T-helper 17 cell (primary cell): ENCODE measurements around the gene PLET1. TPM values are rescaled to one million over a fixed set of nuclear protein-coding genes. Genes with fewer than 3 reads are reported as not detected.

Experiments used
- ATAC-seq: fragments of 150-1000 bp; cut with Tn5 transposase; 2 replicates; pipeline ENCODE4 v1.10.0; 2021; ENCODE audit warnings: mild to moderate bottlenecking, moderate library complexity
- DNase-seq, 3 donors: peaks; one replicate each; pipeline versions ENCODE4 v3.0.0 to v3.0.0-alpha.2; 2020 to 2021
- H3K9me3 ChIP-seq: one replicate; pipeline ENCODE4 v1.7.0; 2013; ENCODE audit warnings: low read length, mild to moderate bottlenecking; ENCODE audit not compliant: control insufficient read depth, poor library complexity, severe bottlenecking
- H3K27ac Mint-ChIP-seq: one replicate; pipeline ENCODE4 v1.8.0; 2022; ENCODE audit warnings: mild to moderate bottlenecking, moderate library complexity, mixed read lengths
- H3K27me3 Mint-ChIP-seq: one replicate; pipeline ENCODE4 v1.8.0; 2022; ENCODE audit warnings: mixed read lengths
- H3K36me3 Mint-ChIP-seq: one replicate; pipeline ENCODE4 v1.8.0; 2022; ENCODE audit warnings: low read depth, mixed read lengths
- H3K4me1 Mint-ChIP-seq: one replicate; pipeline ENCODE4 v1.8.0; 2022; ENCODE audit warnings: mild to moderate bottlenecking, mixed read lengths
- H3K4me3 Mint-ChIP-seq: one replicate; pipeline ENCODE4 v1.8.0; 2022; ENCODE audit warnings: mild to moderate bottlenecking, moderate library complexity, mixed read lengths
- total RNA-seq, 4 donors: library from RNA in 2 of 4; stranded (reverse) in 2 of 4; gene quantifications; one replicate each; pipeline ENCODE4 v1.2.3 and lab custom pipeline; 2022 to 2026

Gene PLET1
- total RNA-seq, 2 donors from 2014 or later, result not detected

DNA sequence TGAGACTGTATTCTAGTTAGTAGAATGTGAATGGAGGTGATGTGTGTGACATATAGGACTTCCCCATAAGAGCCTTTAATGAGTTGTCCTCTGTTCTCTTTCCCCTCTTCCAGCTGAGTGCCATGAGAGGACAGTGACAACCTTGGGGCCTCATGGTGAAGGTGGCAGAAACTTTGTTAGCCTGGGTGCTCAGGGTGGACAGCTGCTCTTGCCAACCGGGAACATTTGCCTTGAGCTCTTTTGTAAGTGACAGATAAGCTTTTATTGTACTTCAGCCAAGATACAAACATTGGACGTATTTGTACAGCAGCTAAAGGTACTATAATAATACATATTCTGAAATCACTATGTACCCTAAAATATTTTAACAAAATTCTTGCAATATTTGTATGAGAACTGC lies 33.0 kb upstream of the PLET1 start:
- no peak for DNase-seq
- no peak overlapping the region for H3K27ac Mint-ChIP-seq
- peaks cover 38% of the 10 kb centered on the region for H3K4me1 Mint-ChIP-seq
- H3K9me3 ChIP-seq, result peaks cover 2% of the 10 kb centered on the region
- H3K36me3 Mint-ChIP-seq, result peaks cover 3% of the 10 kb centered on the region
- no peak for ATAC-seq
- H3K27me3 Mint-ChIP-seq, result no peaks in the 10 kb centered on the region
- H3K4me3 Mint-ChIP-seq, result no peak overlapping the region

DNA sequence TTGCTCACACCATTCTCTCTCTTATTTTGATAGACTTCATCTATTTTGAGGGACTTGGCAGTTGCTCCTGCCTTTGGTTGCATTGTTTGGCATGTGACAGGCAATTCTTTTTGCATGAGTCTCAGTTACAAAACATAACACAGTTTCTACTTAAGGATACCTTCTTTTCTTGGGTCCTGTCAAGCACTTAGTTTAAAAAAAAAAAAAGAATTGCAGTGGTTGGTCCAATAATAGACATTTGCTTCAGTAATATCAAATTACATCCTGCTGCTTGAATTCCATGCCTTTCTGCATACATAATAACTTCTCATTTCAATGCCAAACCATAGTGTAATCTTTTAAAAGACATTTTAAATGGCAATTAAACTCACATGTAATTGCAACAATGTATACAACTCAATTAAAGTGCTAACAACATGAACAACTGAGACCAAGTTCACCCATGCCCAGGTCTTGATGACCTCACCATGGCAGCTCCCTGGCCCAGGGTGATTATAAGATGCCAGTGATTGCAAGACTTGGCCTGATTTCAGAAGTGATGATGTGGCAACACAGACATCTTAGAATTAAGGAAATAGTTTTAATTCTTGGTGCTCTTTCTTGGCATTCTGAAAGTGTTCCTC lies 32.2 kb upstream of the PLET1 start:
- DNase-seq, result no peak
- peaks cover 35% of the 10 kb centered on the region for H3K4me1 Mint-ChIP-seq
- H3K27me3 Mint-ChIP-seq, result no peaks in the 10 kb centered on the region
- ATAC-seq, result no peak
- H3K27ac Mint-ChIP-seq, result peak overlapping the region; percentile 8
- peaks cover 2% of the 10 kb centered on the region for H3K9me3 ChIP-seq
- H3K36me3 Mint-ChIP-seq, result peaks cover 3% of the 10 kb centered on the region
- no peak overlapping the region for H3K4me3 Mint-ChIP-seq

DNA sequence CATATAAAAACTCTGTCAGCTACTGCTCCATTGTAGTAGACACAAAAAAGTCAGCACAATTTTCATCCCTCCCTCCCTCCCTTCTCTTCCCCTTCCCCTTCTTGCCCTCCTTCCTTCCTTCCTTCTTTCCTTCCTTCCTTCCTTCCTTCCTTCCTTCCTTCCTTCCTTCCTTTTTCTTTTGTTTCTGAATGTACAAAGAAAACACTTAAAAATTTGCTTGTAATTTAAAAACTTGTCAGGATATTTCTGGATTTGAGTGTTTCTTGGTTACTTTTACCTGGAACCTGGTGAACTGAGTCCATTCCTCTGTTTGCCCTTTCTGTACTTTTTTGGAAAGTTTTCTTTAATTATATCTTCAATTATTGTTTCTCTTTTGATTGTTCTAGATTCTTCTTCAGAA lies 31.5 kb upstream of the PLET1 start:
- Mint-ChIP-seq H3K4me1 (peaks cover 28% of the 10 kb centered on the region), H3K36me3 (peaks cover 3% of the 10 kb centered on the region), H3K4me3 (peak overlapping the region; percentile 57), H3K27ac (peak overlapping the region; percentile 8), H3K27me3 (no peaks in the 10 kb centered on the region)
- DNase-seq (no peak), ATAC-seq (no peak)
- H3K9me3 ChIP-seq, result peaks cover 2% of the 10 kb centered on the region

DNA sequence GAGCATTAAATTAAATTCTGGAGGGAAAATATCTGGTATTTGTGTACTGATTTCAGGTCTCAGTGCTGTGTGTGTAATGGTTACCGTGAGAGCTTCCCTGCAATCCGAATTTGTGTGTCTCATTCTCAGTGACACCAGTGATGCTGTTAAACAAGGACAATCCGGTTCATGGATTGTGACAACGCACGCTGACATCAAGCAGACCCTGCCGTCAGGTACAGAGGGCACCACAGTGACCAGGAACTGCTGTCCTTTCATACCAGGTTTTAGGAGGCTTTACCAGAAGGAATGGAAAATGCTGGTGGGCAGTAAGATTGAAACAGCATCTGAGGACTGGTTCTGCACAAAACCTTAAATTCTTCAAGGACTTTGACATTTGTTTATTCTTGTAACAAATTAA lies 30.5 kb upstream of the PLET1 start:
- no peak overlapping the region for H3K27ac Mint-ChIP-seq
- peaks cover 3% of the 10 kb centered on the region for H3K36me3 Mint-ChIP-seq
- no peaks in the 10 kb centered on the region for H3K27me3 Mint-ChIP-seq
- H3K4me3 Mint-ChIP-seq, result peak overlapping the region; percentile 57
- peaks cover 2% of the 10 kb centered on the region for H3K9me3 ChIP-seq
- no peak for DNase-seq
- ATAC-seq, result no peak
- H3K4me1 Mint-ChIP-seq, result peaks cover 20% of the 10 kb centered on the region

DNA sequence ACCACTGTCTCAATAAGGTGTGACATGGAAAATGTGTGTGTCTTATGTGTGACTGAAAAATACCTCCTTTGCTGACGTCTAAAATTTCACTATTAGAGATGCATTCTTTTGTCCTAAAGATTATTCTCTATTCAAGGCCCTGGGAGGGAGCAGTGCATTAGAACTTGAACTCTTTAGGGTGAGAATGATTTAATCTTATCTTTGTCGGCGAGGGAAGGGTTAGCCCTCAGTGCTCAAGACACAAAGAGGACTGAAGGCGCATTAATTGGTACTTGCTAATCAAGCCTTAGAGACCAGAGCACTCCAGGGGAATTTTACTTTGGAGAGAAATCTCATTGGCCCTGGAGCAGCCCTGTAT lies 29.8 kb upstream of the PLET1 start:
- Mint-ChIP-seq H3K27me3 (peaks cover 5% of the 10 kb centered on the region), H3K4me1 (peaks cover 20% of the 10 kb centered on the region), H3K36me3 (peaks cover 3% of the 10 kb centered on the region), H3K27ac (no peak overlapping the region), H3K4me3 (peak overlapping the region; percentile 79)
- DNase-seq (no peak), ATAC-seq (no peak)
- peaks cover 2% of the 10 kb centered on the region for H3K9me3 ChIP-seq

DNA sequence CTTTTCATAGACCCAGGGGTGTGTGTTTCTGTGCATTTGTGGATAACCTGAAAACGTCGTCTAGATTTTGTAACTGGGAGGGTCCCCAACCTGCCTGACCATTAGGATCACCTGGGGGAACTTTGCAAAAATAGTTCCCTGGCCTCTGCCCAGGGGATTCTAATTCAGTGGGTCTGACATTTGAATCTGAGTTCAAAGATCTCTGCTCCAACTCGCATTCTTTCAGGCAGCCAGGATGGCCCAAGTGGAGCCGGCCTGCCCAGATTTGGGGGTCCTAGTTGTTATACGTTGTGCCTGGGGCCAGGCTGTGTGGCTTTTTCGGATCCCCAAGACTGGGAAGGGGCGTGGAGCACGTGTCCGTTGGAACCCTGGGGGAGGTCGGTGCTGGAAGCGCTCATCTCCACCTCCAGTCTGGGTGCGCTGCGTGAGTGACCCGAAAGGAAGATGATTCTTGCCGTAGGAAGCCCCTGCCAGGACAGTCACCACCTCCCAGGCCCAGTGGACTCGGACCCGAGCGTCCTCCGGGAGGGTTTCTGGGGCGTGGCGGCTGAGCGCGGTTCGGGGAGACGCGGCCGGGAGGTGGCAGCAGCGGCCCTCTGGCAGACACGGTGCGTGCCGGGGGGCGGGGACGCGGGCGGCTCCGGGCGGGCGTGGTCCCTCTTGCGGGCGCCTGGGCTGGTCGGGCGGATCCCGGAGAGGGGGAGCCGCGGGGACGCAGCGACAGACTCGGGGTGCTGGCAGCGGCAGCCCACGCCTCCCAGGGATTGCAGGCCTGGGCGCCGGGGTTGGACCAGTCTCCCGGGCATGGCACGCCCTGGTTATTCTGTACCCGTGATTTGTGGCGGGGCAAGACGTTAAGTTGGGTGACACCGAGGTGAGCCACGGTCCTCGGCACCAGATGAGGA lies 29.2 kb upstream of the PLET1 start:
- H3K9me3 ChIP-seq, result peaks cover 2% of the 10 kb centered on the region
- peaks cover 7% of the 10 kb centered on the region for H3K27me3 Mint-ChIP-seq
- DNase-seq (peak; percentile 84 to 85 (median 85)), ATAC-seq (peak; percentile 99)
- no peak overlapping the region for H3K27ac Mint-ChIP-seq
- peaks cover 3% of the 10 kb centered on the region for H3K36me3 Mint-ChIP-seq
- peak overlapping the region; percentile 79 for H3K4me3 Mint-ChIP-seq
- H3K4me1 Mint-ChIP-seq, result peaks cover 20% of the 10 kb centered on the region

DNA sequence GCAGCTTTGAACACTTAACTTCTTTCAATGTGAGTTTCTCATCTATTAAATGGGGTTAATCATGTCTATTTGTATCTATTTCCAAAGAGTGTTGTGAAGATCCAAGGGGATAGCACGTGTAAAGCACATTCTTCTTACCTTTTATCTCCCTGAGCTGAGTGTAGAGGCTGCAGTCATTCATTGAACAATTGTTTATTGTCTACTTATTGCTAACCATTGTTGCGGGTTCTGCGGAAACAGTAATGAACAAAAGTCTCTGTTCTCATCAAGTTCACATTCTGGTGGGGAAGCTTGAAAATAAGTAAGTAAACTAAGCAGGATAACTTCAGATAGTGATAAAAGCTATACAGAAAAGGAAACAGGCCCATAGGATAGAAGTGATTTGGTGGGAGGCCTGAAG lies 27.4 kb upstream of the PLET1 start:
- H3K4me1 Mint-ChIP-seq, result peaks cover 15% of the 10 kb centered on the region
- no peak for ATAC-seq
- H3K4me3 Mint-ChIP-seq, result peak overlapping the region; percentile 39
- DNase-seq, result no peak
- H3K27me3 Mint-ChIP-seq, result peaks cover 7% of the 10 kb centered on the region
- no peak overlapping the region for H3K27ac Mint-ChIP-seq
- peaks cover 2% of the 10 kb centered on the region for H3K9me3 ChIP-seq
- peaks cover 3% of the 10 kb centered on the region for H3K36me3 Mint-ChIP-seq

DNA sequence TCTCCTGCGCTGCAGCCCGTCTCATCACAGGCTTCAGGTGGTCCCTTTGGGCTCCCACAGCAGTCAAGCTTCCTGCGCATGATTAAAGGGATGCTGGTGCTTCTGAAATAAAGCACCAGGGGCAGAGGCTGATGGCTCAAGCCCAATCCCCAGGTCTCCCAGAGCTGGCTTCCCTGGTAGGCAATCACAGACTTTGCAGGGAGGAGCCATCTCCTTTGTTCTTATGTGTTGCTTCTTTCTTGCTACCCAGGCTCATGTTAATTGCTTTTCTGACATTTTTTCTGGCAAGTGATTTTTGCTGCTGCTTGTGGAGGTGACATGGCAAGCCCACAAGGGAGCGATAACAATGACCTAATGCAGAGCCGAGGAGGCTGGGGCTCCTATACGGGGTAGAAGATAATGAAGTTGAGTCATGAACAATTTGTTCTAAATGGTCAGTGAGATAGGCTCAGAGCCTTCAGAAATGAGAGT lies 25.2 kb upstream of the PLET1 start:
- no peaks in the 10 kb centered on the region for H3K36me3 Mint-ChIP-seq
- peaks cover 7% of the 10 kb centered on the region for H3K27me3 Mint-ChIP-seq
- H3K4me3 Mint-ChIP-seq, result no peak overlapping the region
- peaks cover 14% of the 10 kb centered on the region for H3K4me1 Mint-ChIP-seq
- H3K27ac Mint-ChIP-seq, result peak overlapping the region; percentile 86
- DNase-seq (no peak), ATAC-seq (no peak)
- H3K9me3 ChIP-seq, result no peaks in the 10 kb centered on the region

DNA sequence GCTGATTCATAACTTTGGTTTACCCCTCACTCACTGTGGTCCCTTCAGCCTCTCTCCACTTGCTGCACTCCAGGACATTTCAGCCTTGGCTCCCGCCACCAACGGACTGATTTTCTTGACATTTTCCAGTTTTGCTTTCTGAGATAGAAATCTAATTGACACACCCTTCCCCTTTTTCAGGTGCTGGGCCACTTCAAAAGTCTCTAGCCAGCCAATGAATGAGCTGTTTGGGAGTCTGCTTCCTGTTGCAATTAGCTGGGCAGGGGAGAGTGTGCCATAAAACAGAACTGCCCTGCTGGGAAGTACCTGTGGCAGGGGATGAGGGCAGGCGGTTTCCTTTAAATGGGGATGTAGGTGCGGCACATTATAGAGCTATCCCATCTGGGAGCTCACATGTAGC lies 21.1 kb upstream of the PLET1 start:
- DNase-seq, result no peak
- peak overlapping the region; percentile 61 for H3K4me3 Mint-ChIP-seq
- no peak for ATAC-seq
- peaks cover 16% of the 10 kb centered on the region for H3K4me1 Mint-ChIP-seq
- peaks cover 7% of the 10 kb centered on the region for H3K27me3 Mint-ChIP-seq
- H3K27ac Mint-ChIP-seq, result peak overlapping the region; percentile 78
- no peaks in the 10 kb centered on the region for H3K9me3 ChIP-seq
- H3K36me3 Mint-ChIP-seq, result no peaks in the 10 kb centered on the region

DNA sequence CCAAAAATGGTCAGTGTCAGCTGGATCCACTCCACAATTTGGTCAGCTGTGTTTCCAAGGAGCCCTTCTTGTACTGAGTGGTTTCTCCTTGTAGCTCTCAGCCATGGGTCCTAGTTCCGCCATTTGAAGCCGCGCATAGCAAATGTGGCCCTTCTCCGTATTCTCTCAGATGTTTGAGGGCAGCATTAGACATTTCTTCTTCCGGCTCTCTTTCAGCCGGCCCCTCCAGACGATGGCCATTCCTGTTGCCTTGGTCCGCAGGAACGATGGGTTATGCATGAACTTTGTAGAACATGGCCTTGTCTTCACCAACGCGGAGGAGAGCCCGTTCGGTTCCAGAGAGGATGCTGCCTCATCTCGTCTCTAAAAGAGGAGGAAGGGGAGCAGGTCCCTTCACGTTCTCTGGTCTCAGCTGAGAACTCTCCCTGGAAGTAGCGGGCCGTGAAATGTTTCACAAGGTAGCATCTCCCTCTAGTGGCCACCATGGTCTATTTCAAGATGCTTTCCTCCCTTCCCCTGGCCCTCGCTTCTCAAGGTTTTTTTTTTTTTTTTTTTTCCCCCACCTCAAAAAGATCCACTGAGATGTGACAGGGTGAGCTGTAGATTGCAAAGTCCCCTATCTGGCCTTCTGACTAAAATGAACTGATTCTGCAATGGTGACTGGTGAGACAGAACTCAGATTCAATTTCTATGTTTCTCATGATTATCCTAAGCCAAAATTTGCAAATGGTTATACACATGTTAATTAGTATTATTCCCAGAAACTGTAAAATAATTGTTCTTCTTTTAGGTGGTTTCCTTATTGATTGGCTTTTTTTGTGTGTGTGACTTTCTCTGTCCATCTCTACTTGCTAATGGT lies 19.8 kb upstream of the PLET1 start:
- Mint-ChIP-seq H3K4me3 (peak overlapping the region; percentile 96), H3K27ac (peak overlapping the region; percentile 87), H3K27me3 (peaks cover 2% of the 10 kb centered on the region), H3K4me1 (peaks cover 22% of the 10 kb centered on the region), H3K36me3 (no peaks in the 10 kb centered on the region)
- H3K9me3 ChIP-seq, result no peaks in the 10 kb centered on the region
- DNase-seq (peak; percentile 44 to 45 (median 44)), ATAC-seq (peak; percentile 94)

DNA sequence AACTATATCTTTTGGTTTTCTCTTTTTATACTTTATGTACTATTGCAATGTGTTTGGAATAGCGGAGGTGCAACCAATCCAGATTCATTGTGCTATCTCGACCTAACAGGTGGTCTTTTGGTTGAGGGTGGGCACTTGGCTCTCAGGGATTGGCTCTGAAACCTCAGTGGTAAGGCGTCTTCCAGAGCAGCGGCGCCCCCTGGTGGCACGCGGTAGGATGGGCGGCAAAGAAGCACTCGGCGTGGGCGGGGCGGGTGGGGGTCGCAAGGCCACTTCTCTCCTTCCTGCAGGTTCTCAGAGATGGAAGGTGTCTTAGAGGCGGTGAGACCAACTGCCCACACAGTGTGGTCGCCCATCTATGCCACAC lies 19.2 kb upstream of the PLET1 start:
- Mint-ChIP-seq H3K4me1 (peaks cover 22% of the 10 kb centered on the region), H3K4me3 (peak overlapping the region; percentile 96), H3K27me3 (no peaks in the 10 kb centered on the region), H3K36me3 (no peaks in the 10 kb centered on the region), H3K27ac (peak overlapping the region; percentile 87)
- no peaks in the 10 kb centered on the region for H3K9me3 ChIP-seq
- ATAC-seq, result peak; percentile 85
- peak; percentile 67 to 74 (median 73) for DNase-seq

DNA sequence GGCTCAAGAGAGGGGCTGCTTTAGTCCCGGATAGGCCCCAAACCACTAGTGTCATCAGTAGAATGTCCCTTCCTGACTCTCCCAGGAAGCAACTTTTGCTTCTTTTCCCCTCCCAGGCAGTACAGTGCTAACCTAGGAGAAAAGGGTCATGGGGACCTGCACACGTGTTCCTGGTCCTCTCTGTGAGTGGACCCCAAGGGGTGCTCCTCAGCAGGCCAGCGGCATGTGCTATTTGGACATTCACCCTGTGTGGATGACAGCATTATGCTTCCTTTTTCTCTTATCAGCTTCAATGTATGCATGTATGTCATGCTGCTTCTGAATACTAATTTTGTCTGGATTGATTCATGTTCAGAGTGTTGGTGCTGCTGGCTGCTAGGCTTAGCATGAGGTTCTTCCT lies 18.1 kb upstream of the PLET1 start:
- Mint-ChIP-seq H3K4me1 (peaks cover 22% of the 10 kb centered on the region), H3K27ac (no peak overlapping the region), H3K4me3 (no peak overlapping the region), H3K27me3 (no peaks in the 10 kb centered on the region), H3K36me3 (no peaks in the 10 kb centered on the region)
- H3K9me3 ChIP-seq, result no peaks in the 10 kb centered on the region
- ATAC-seq, result no peak
- no peak for DNase-seq

DNA sequence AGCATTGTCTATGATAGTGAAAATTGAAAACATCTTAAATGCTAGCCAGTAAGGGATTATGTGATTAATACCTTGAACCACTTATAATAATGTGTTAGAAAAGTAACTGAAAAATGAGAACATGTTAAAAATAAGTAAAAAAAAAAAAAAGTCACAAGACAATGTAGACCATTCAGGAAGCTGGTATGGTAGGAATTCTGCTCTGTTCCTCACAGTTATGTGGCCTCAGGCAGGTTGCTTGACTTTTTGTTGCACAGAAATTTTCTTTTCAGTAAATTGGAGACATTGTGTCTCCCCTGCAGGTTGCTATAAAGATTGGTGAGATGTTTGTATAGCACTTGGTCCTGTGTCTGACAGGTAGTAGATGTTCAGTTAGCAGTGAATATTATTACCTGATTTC lies 17.3 kb upstream of the PLET1 start:
- H3K4me3 Mint-ChIP-seq, result no peak overlapping the region
- H3K27me3 Mint-ChIP-seq, result no peaks in the 10 kb centered on the region
- ATAC-seq (no peak), DNase-seq (no peak)
- no peaks in the 10 kb centered on the region for H3K36me3 Mint-ChIP-seq
- peaks cover 24% of the 10 kb centered on the region for H3K4me1 Mint-ChIP-seq
- H3K9me3 ChIP-seq, result no peaks in the 10 kb centered on the region
- no peak overlapping the region for H3K27ac Mint-ChIP-seq
